GM12891 (cell line): Measurements from ENCODE around the gene SPNS2.

Experiments
- POLR2A ChIP-seq: IDR thresholded peaks from 2 replicates; pipeline ENCODE4 v1.6.1; 2011; ENCODE audit warnings: low read depth, low read length, control low read depth
- POLR2AphosphoS5 ChIP-seq: IDR thresholded peaks from 2 replicates; pipeline ENCODE4 v1.6.1; 2011; ENCODE audit warnings: low read depth, low read length, control low read depth
- POU2F2 ChIP-seq: IDR thresholded peaks from 2 replicates; pipeline ENCODE4 v1.6.1; 2011; ENCODE audit warnings: low read depth, mild to moderate bottlenecking, control low read depth, low read length, moderate library complexity
- SPI1 ChIP-seq: IDR thresholded peaks from 2 replicates; pipeline ENCODE4 v1.6.1; 2011; ENCODE audit warnings: low read depth, low read length, control low read depth
- TAF1 ChIP-seq: IDR thresholded peaks from 2 replicates; pipeline ENCODE4 v1.6.1; 2011; ENCODE audit warnings: low read depth, low read length, control low read depth

GRCh38 chr17:4553669-4554068 is 55.0 kb downstream of the SPNS2 start:
- TF ChIP-seq POLR2AphosphoS5 (no peak), POLR2A (no peak), SPI1 (no peak), TAF1 (no peak), POU2F2 (no peak)
